Left cardiac atrium (tissue), 4 donors: Measurements from ENCODE around the gene ETNPPL. TPM values are rescaled to one million over a fixed set of nuclear protein-coding genes. Genes with fewer than 3 reads are reported as not detected.

ENCODE experiments used
- ATAC-seq, 2 donors: fragments of 200-7000 bp; cut with Tn5 transposase; one replicate each; pipeline ENCODE4 v1.9.1; 2020; ENCODE audit warnings: mild to moderate bottlenecking in 2 of 2, moderate library complexity in 2 of 2
- DNase-seq: peaks from one replicate; pipeline ENCODE4 v3.0.0-alpha.2; 2020
- intact Hi-C, 2 donors: fragments of 100-400 bp; cut with DNase I; formaldehyde crosslinking; loops; one replicate each; pipeline versions ENCODE4 v1.14.1 to v1.15.1; 2022 to 2023
- total RNA-seq, 2 donors: library from RNA; stranded (reverse); fragmentation: NEBNext Ultra II Directional; extraction: Animal tissue kit (Norgen Biotek cat#: 25700); gene quantifications; one replicate each; pipeline ENCODE4 v1.2.1, GENCODE V29; 2021
- donor health status: DM: no; HTN: yes; CAD: no.
- donor health status: DM: no; HTN: yes; CAD: no; lungs with severe emphysema.
- donor health status: DM: yes; HTN: yes; CAD: no.
- donor health status: Dilated cardiomyopathy.

Gene ETNPPL
- total RNA-seq, 2 donors from 2014 or later: 12.6 to 13.5 TPM

- ATAC-seq (no peak), DNase-seq (no peak)
- intact Hi-C loops: no loop called here
Measured at GRCh38 chr4:108706289-108706688, 56.6 kb downstream of the ETNPPL start.

- DNase-seq (no peak), ATAC-seq (no peak)
- intact Hi-C loops: no loop called here
Measured at GRCh38 chr4:108703966-108704365, 58.9 kb downstream of the ETNPPL start.

- ATAC-seq (no peak), DNase-seq (no peak)
- intact Hi-C loops: no loop called here
Measured at GRCh38 chr4:108703370-108703769, 59.5 kb downstream of the ETNPPL start.

- DNase-seq (no peak), ATAC-seq (no peak)
- intact Hi-C loops: no loop called here
Measured at GRCh38 chr4:108702960-108703359, 59.9 kb downstream of the ETNPPL start.

- intact Hi-C loops: no loop called here
- DNase-seq (no peak), ATAC-seq (no peak)
Measured at GRCh38 chr4:108700081-108700757, 62.6 kb downstream of the ETNPPL start.

GRCh38 chr4:108696160-108696559, 66.7 kb downstream of the ETNPPL start:
- intact Hi-C loops: no loop called here
- ATAC-seq: no peak

GRCh38 chr4:108695062-108695461, 67.8 kb downstream of the ETNPPL start:
- DNase-seq: no peak
- no peak for ATAC-seq
- intact Hi-C loops: no loop called here

More at GRCh38 chr4:108696160-108696559, 66.7 kb downstream of the ETNPPL start:
- no peak for DNase-seq

- intact Hi-C loops: no loop called here
- no peak for DNase-seq
- ATAC-seq: no peak
Measured at GRCh38 chr4:108694423-108694822, 68.4 kb downstream of the ETNPPL start.

GRCh38 chr4:108693819-108694218, 69.0 kb downstream of the ETNPPL start:
- intact Hi-C loops: no loop called here
- ATAC-seq: no peak
- no peak for DNase-seq

- intact Hi-C loops: no loop called here
- DNase-seq (no peak), ATAC-seq (no peak)
Measured at GRCh38 chr4:108693211-108693610, 69.6 kb downstream of the ETNPPL start.

Other genes with a start within 250 kb of the ETNPPL start
- gene RPL34, start 142.5 kb downstream of the ETNPPL start, total RNA-seq: 100 to 1,000 TPM; 772 to 795 TPM
- gene OSTC, start 112.5 kb downstream of the ETNPPL start, total RNA-seq: 10 to 100 TPM; 43.3 to 53.9 TPM